ENCODE data around the gene ANK3. TPM values are rescaled to one million over a fixed set of nuclear protein-coding genes. Genes with fewer than 3 reads are reported as not detected.

Gene ANK3
- total RNA-seq, 2 donors from 2014 or later = 189 to 198 TPM

GRCh38 chr10:60323162-60323561 is 66.5 kb downstream of the ANK3 start:
- DNase-seq (ENCODE audit: low spot score) = no peak
- H3K27ac ChIP-seq = no peak overlapping the region
- no peaks in the 10 kb centered on the region for H3K36me3 ChIP-seq
- no peaks in the 10 kb centered on the region for H3K27me3 ChIP-seq
- H3K9me3 ChIP-seq = no peaks in the 10 kb centered on the region
- TF ChIP-seq CTCF (IDR thresholded peaks at IDR 0.05) = no peak
- no peaks in the 10 kb centered on the region for H3K4me1 ChIP-seq
- H3K4me3 ChIP-seq = no peak overlapping the region

GRCh38 chr10:60320666-60321065 is 69.0 kb downstream of the ANK3 start:
- Histone ChIP-seq H3K27ac (no peak overlapping the region), H3K27me3 (no peaks in the 10 kb centered on the region), H3K4me1 (no peaks in the 10 kb centered on the region), H3K4me3 (no peak overlapping the region), H3K36me3 (no peaks in the 10 kb centered on the region), H3K9me3 (no peaks in the 10 kb centered on the region)
- DNase-seq (ENCODE audit: low spot score) = no peak
- TF ChIP-seq CTCF (IDR thresholded peaks at IDR 0.05) = no peak

GRCh38 chr10:60316029-60316428 is 73.6 kb downstream of the ANK3 start:
- Histone ChIP-seq H3K27ac (no peak overlapping the region), H3K4me1 (peaks cover 0 to 11% of the 10 kb centered on the region in 2 donors), H3K9me3 (no peaks in the 10 kb centered on the region), H3K4me3 (no peak overlapping the region), H3K36me3 (no peaks in the 10 kb centered on the region), H3K27me3 (no peaks in the 10 kb centered on the region)
- no peak for TF ChIP-seq CTCF (IDR thresholded peaks at IDR 0.05)
- no peak for DNase-seq (ENCODE audit: low spot score)

DNA sequence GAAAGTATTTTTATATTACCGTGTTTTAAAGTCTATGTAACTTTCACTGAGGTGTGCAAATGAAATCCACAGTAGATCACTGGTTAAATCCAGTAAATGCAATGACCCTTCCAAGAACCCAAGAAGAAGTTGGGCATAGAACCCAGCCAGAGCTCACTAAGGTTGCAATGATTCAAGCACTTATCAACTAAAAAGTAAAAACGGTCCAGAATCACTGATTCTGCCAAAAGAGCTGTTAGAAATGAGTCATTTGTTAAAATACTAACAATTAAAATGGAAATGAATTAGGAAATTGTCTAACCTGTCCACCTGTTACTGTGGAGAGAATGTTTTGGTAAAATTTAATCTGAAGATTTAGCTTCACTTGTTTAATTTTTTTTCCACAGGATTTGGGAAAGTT is 74.4 kb downstream of the ANK3 start:
- no peaks in the 10 kb centered on the region for H3K27me3 ChIP-seq
- peaks cover 0 to 11% of the 10 kb centered on the region in 2 donors for H3K4me1 ChIP-seq
- H3K4me3 ChIP-seq = no peak overlapping the region
- H3K9me3 ChIP-seq = no peaks in the 10 kb centered on the region
- DNase-seq (ENCODE audit: low spot score) = no peak
- H3K36me3 ChIP-seq = no peaks in the 10 kb centered on the region
- no peak for TF ChIP-seq CTCF (IDR thresholded peaks at IDR 0.05)
- H3K27ac ChIP-seq = no peak overlapping the region

DNA sequence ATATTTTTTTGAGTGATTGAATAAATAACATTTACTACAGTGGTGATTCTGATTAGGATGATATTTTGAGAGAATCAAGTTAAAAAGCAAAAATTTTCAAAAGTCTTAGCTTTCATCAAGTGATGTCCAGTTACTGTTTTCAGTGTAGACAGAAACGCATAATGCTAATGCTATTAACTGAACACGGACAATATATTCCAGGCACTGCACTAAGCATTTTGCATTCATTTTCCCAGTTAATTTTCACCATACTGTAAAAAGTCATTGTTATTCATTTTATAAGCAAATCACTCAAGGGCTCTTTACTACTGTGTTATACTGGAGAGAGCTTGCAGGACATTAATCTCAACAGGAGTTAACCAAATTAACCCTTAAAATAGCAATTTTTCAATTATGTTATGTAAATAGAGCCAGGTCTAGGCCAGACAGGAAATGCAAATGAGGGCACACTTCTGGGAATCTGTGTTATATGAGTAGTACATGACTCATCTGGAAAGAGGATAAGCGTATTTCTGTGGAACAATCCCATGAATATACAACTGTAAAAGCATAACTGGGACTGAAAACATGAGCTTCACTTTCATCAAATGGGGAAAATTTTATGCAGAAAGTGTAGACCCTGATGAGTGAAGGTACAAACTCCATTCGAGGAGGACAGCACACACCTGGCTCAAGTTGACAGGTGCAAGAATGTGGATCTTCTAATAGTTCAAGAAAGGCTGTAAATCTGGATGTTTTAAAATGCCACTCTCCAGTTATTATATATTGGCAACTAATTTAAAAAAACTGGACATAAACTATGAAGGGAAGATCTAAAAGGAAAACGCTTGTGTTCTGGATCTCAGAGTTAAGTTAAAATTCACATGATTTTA is 75.4 kb downstream of the ANK3 start:
- no peaks in the 10 kb centered on the region for H3K27me3 ChIP-seq
- no peaks in the 10 kb centered on the region for H3K36me3 ChIP-seq
- H3K9me3 ChIP-seq = no peaks in the 10 kb centered on the region
- no peak overlapping the region for H3K27ac ChIP-seq
- no peak for DNase-seq (ENCODE audit: low spot score)
- H3K4me3 ChIP-seq = no peak overlapping the region
- no peak for TF ChIP-seq CTCF (IDR thresholded peaks at IDR 0.05)
- H3K4me1 ChIP-seq = peaks cover 0 to 11% of the 10 kb centered on the region in 2 donors

- Histone ChIP-seq H3K9me3 (no peaks in the 10 kb centered on the region), H3K4me1 (peaks cover 0 to 11% of the 10 kb centered on the region in 2 donors), H3K36me3 (no peaks in the 10 kb centered on the region), H3K27me3 (no peaks in the 10 kb centered on the region), H3K27ac (no peak overlapping the region), H3K4me3 (no peak overlapping the region)
- no peak for TF ChIP-seq CTCF (IDR thresholded peaks at IDR 0.05)
- DNase-seq (ENCODE audit: low spot score) = no peak
Measured at GRCh38 chr10:60313589-60313952, 76.1 kb downstream of the ANK3 start.
